B cell (primary cell): ENCODE data around the gene PHACTR3. TPM values are rescaled to one million over a fixed set of nuclear protein-coding genes. Genes with fewer than 3 reads are reported as not detected.

Experiments used
- ATAC-seq: fragments of 200-7000 bp; cut with Tn5 transposase; one replicate; pipeline ENCODE4 v1.10.0; 2021; ENCODE audit warnings: low read depth, mild to moderate bottlenecking, moderate number of reproducible peaks, moderate library complexity
- CTCF ChIA-PET: fragments of 350-600 bp; sonication (Branson Sonifier 250); formaldehyde crosslinking; loops from one replicate; lab custom pipeline; 2021; ENCODE audit warnings: antibody characterized with exemption, inconsistent platforms; lab: Charles Lee
- POLR2A ChIA-PET: fragments of 350-600 bp; sonication (Branson Sonifier 250); formaldehyde crosslinking; loops from one replicate; lab custom pipeline; 2021; ENCODE audit warnings: antibody characterized with exemption; lab: Charles Lee
- DNase-seq: peaks from one replicate; pipeline ENCODE4 v3.0.0; 2013
- H2AFZ ChIP-seq: 2 replicates; pipeline ENCODE4 v1.6.1; 2012; ENCODE audit warnings: mild to moderate bottlenecking, low read depth, low read length; ENCODE audit not compliant: insufficient read depth, poor library complexity, severe bottlenecking
- H3K27ac ChIP-seq, 2 donors: 1 replicate in 1 of 2; 2 replicates in 1 of 2; pipeline ENCODE4 v1.5.1; 2012 to 2013; ENCODE audit warnings: low read length in 2 of 2, mild to moderate bottlenecking in 2 of 2, moderate library complexity in 1 of 2
- H3K27me3 ChIP-seq, 4 experiments: fragments of 200-600 bp in 1 of 4; sonication (generic) in 1 of 4; replicated peaks in 1 of 4; 1 replicate in 2 of 4; 2 replicates in 2 of 4; pipeline versions ENCODE4 v1.6.1 to v1.7.0; 2013 to 2016; ENCODE audit warnings: low read length in 3 of 4, mild to moderate bottlenecking in 2 of 4, mixed read lengths in 1 of 4, moderate library complexity in 1 of 4; ENCODE audit not compliant: insufficient read depth in 4 of 4, control insufficient read depth in 3 of 4; ENCODE audit errors: control extremely low read depth in 1 of 4
- H3K36me3 ChIP-seq, 2 experiments: replicated peaks in 1 of 2; 1 replicate in 1 of 2; 2 replicates in 1 of 2; pipeline versions ENCODE4 v1.6.1 to v1.7.1; 2013; ENCODE audit warnings: low read length in 1 of 2; ENCODE audit not compliant: insufficient read depth in 2 of 2, control insufficient read depth in 1 of 2; ENCODE audit errors: control extremely low read depth in 1 of 2, extremely low read depth in 1 of 2
- H3K4me1 ChIP-seq, 2 donors: fragments of 200-600 bp in 1 of 2; sonication (generic) in 1 of 2; 1 replicate in 1 of 2; 2 replicates in 1 of 2; pipeline versions ENCODE4 v1.5.1 to v1.6.1; 2013 to 2017; ENCODE audit warnings: low read length in 2 of 2; ENCODE audit not compliant: control insufficient read depth in 2 of 2, insufficient read depth in 2 of 2
- H3K4me2 ChIP-seq: replicated peaks from 2 replicates; pipeline ENCODE3; 2012; ENCODE audit warnings: mild to moderate bottlenecking, low read depth, low read length; ENCODE audit not compliant: poor library complexity, severe bottlenecking
- H3K4me3 ChIP-seq, 5 experiments: fragments of 200-600 bp in 1 of 5; sonication (generic) in 1 of 5; 1 replicate in 3 of 5; 2 replicates in 2 of 5; pipeline versions ENCODE4 v1.5.1 to v1.7.0; 2011 to 2016; ENCODE audit warnings: low read length in 4 of 5, mild to moderate bottlenecking in 4 of 5, low read depth in 2 of 5, control low read depth in 1 of 5, moderate library complexity in 1 of 5; ENCODE audit not compliant: insufficient read depth in 1 of 5; ENCODE audit errors: control extremely low read depth in 1 of 5, extremely low read depth in 1 of 5
- H3K79me2 ChIP-seq: fragments of 200-600 bp; sonication (generic); one replicate; pipeline ENCODE4 v1.6.0; 2016; ENCODE audit warnings: low read length; ENCODE audit not compliant: control insufficient read depth, insufficient read depth
- H3K9ac ChIP-seq: fragments of 200-600 bp; sonication (generic); 2 replicates; pipeline ENCODE4 v1.6.1; 2017; ENCODE audit warnings: mild to moderate bottlenecking, low read length, moderate library complexity
- H3K9me3 ChIP-seq, 3 donors: one replicate each; pipeline versions ENCODE4 v1.6.1 to v1.7.1; 2013; ENCODE audit warnings: low read length in 2 of 3; ENCODE audit not compliant: control insufficient read depth in 2 of 3, insufficient read depth in 1 of 3; ENCODE audit errors: control extremely low read depth in 1 of 3
- H4K20me1 ChIP-seq: 2 replicates; pipeline ENCODE4 v1.6.0; 2012; ENCODE audit warnings: mild to moderate bottlenecking, low read length; ENCODE audit not compliant: insufficient read depth, control insufficient read depth, poor library complexity, severe bottlenecking
- H3K27ac Mint-ChIP-seq: one replicate; pipeline ENCODE4 v1.8.0; 2021; ENCODE audit warnings: mixed read lengths
- H3K27me3 Mint-ChIP-seq: one replicate; pipeline ENCODE4 v1.8.0; 2021; ENCODE audit warnings: mixed read lengths
- H3K4me1 Mint-ChIP-seq: one replicate; pipeline ENCODE4 v1.8.0; 2021; ENCODE audit warnings: mixed read lengths
- H3K4me3 Mint-ChIP-seq: one replicate; pipeline ENCODE4 v1.8.0; 2021; ENCODE audit warnings: mixed read lengths
- H3K9me3 Mint-ChIP-seq: one replicate; pipeline ENCODE4 v1.8.0; 2022; ENCODE audit warnings: mixed read lengths; ENCODE audit not compliant: insufficient read depth
- EZH2 ChIP-seq: IDR thresholded peaks from 2 replicates; pipeline ENCODE4 v1.6.1; 2012; ENCODE audit warnings: borderline replicate concordance, low read depth, mild to moderate bottlenecking, moderate library complexity, low read length; ENCODE audit not compliant: insufficient read depth, poor library complexity, severe bottlenecking
- WGBS: methylation state at CpG from one replicate; pipeline ENCODE4 v1.1.5; 2013; ENCODE audit warnings: missing lambda C conversion rate; ENCODE audit not compliant: insufficient coverage; 5-methylcytosine and 5-hydroxymethylcytosine counted together
- intact Hi-C: fragments of 100-400 bp; cut with micrococcal nuclease; formaldehyde crosslinking; loops from one replicate; pipeline ENCODE4 v1.10.0; 2022
- polyA plus RNA-seq: library from polyadenylated mRNA; depleted of rRNA; stranded (reverse); fragments of >200 nt; gene quantifications from 2 replicates; pipeline ENCODE4 v1.2.3, GENCODE V29; 2012
- total RNA-seq, 2 donors: library from RNA; stranded (reverse); fragments of 120-200 nt in 1 of 2; gene quantifications; 1 replicate in 1 of 2; 2 replicates in 1 of 2; pipeline versions ENCODE4 v1.2.3 to v1.2.4, GENCODE V29; 2013 to 2022
- TF ChIP-seq, protein P1 (sequence below): fragments of 200-600 bp; IDR thresholded peaks from one replicate; pipeline ENCODE4 v1.8.0; 2022; ENCODE audit warnings: antibody characterized with exemption, mild to moderate bottlenecking

PHACTR3 gene
- total and polyA plus RNA-seq, 2 donors (not counting 1 experiment from before 2014, with no cell fraction given) = not detected

DNA sequence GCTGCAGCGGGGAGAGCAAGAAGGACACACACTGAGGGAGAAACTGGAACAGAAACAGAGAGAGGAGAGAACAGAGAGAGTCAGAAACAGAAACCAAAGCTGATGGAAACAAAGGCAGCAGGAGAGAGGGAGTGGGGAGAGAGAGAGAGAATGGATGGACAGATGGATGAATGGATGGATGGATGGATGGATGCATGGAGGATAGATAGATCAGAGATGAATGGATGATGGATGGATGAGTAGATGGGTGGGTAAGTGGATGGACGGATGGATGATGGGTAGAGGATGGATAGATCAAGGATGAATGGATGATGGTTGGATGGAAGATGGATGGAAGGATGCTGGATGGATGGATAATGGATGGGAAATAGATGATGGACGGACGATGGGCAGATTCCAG is 35.0 kb upstream of the PHACTR3 start:
- DNase-seq (no peak), ATAC-seq (no peak)
- H3K4me3 Mint-ChIP-seq = no peak overlapping the region
- H3K4me1 Mint-ChIP-seq = peaks cover 3% of the 10 kb centered on the region
- H3K4me2 ChIP-seq = no peak overlapping the region
- H3K4me3 ChIP-seq = no peak overlapping the region
- intact Hi-C loops = no loop called here
- peaks cover 22% of the 10 kb centered on the region for H3K27me3 Mint-ChIP-seq
- H2AFZ ChIP-seq = no peak overlapping the region
- TF ChIP-seq, protein P1, sequence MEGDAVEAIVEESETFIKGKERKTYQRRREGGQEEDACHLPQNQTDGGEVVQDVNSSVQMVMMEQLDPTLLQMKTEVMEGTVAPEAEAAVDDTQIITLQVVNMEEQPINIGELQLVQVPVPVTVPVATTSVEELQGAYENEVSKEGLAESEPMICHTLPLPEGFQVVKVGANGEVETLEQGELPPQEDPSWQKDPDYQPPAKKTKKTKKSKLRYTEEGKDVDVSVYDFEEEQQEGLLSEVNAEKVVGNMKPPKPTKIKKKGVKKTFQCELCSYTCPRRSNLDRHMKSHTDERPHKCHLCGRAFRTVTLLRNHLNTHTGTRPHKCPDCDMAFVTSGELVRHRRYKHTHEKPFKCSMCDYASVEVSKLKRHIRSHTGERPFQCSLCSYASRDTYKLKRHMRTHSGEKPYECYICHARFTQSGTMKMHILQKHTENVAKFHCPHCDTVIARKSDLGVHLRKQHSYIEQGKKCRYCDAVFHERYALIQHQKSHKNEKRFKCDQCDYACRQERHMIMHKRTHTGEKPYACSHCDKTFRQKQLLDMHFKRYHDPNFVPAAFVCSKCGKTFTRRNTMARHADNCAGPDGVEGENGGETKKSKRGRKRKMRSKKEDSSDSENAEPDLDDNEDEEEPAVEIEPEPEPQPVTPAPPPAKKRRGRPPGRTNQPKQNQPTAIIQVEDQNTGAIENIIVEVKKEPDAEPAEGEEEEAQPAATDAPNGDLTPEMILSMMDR = no peak
- TF ChIP-seq EZH2 = no peak
- CTCF ChIA-PET = interaction anchor here (3.3 kb wide), 1 partner anchor 12 kb away, joined by 26 read pairs; no protein-coding TSS in a partner anchor
- no peak overlapping the region for H3K27ac Mint-ChIP-seq
- peaks cover 2% of the 10 kb centered on the region for H3K9me3 Mint-ChIP-seq
- no peaks in the 10 kb centered on the region for H3K9me3 ChIP-seq
- POLR2A ChIA-PET = no interaction called here
- H4K20me1 ChIP-seq = no peaks in the 10 kb centered on the region
- H3K27ac ChIP-seq = no peak overlapping the region
- peaks cover 0 to 3% (median 2%) of the 10 kb centered on the region in 4 experiments for H3K27me3 ChIP-seq
- H3K4me1 ChIP-seq = peaks cover 5 to 6% of the 10 kb centered on the region in 2 donors
- H3K79me2 ChIP-seq = no peaks in the 10 kb centered on the region
- no peaks in the 10 kb centered on the region for H3K36me3 ChIP-seq
- 48% methylated on average over 2 of the region's 4 CpGs for WGBS
- H3K9ac ChIP-seq = no peak overlapping the region

DNA sequence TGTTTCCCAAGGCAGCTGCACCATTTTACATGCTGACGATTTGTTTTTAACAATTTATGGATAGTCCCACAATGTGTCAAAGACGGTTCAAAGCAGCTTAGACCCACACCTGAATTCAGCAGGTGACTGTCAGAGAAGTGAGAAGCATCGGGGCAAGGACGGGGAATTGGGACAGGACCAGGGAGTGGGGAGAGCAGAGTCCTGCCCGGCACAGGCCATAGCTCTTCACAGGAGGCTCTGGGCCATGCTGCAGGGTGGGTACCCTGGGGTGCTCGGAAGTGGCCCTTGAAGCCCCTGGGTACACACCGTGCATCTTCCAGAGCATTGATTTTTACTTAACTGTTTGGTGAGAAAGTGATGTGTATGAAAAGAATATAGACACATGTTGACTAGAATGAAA is 33.2 kb upstream of the PHACTR3 start:
- intact Hi-C loops = no loop called here
- H3K27me3 Mint-ChIP-seq = peaks cover 36% of the 10 kb centered on the region
- Histone ChIP-seq H3K9me3 (no peaks in the 10 kb centered on the region), H2AFZ (no peak overlapping the region), H3K36me3 (no peaks in the 10 kb centered on the region), H3K4me2 (no peak overlapping the region), H3K27ac (no peak overlapping the region), H3K27me3 (peaks cover 0 to 3% (median 3%) of the 10 kb centered on the region in 4 experiments), H3K4me3 (no peak overlapping the region), H3K9ac (no peak overlapping the region), H4K20me1 (no peaks in the 10 kb centered on the region), H3K4me1 (peaks cover 5 to 6% of the 10 kb centered on the region in 2 donors), H3K79me2 (no peaks in the 10 kb centered on the region)
- CTCF ChIA-PET = interaction anchor here (0.9 to 3.5 kb wide), 12 partner anchors 10 to 741 kb away, joined by 3 to 27 read pairs (median 5); no protein-coding TSS in a partner anchor
- H3K4me1 Mint-ChIP-seq = peaks cover 3% of the 10 kb centered on the region
- DNase-seq (no peak), ATAC-seq (no peak)
- H3K27ac Mint-ChIP-seq = no peak overlapping the region
- TF ChIP-seq, protein P1 = no peak
- no peak for TF ChIP-seq EZH2
- WGBS = 60% methylated on average over 6 of the region's 7 CpGs
- POLR2A ChIA-PET = no interaction called here
- peak overlapping the region; percentile 68 for H3K4me3 Mint-ChIP-seq
- H3K9me3 Mint-ChIP-seq = peaks cover 2% of the 10 kb centered on the region
